Osteoblast (primary cell): Measurements from ENCODE around the gene RAD50. TPM values are rescaled to one million over a fixed set of nuclear protein-coding genes. Genes with fewer than 3 reads are reported as not detected.

Experiments used
- DNase-seq: peaks from one replicate; pipeline ENCODE4 v3.0.0; 2011; ENCODE audit warnings: low spot score, mixed read lengths; ENCODE audit not compliant: insufficient read length; ENCODE audit errors: missing footprints
- H2AFZ ChIP-seq: 2 replicates; pipeline ENCODE4 v1.6.0; 2011; ENCODE audit warnings: mild to moderate bottlenecking, low read length
- H3K27ac ChIP-seq: 2 replicates; pipeline ENCODE4 v1.5.1; 2011; ENCODE audit warnings: mild to moderate bottlenecking, low read depth, low read length, moderate library complexity
- H3K27me3 ChIP-seq: 2 replicates; pipeline ENCODE4 v1.6.0; 2012; ENCODE audit warnings: mild to moderate bottlenecking, control low read depth, inconsistent platforms, low read length, moderate library complexity; ENCODE audit not compliant: insufficient read depth
- H3K36me3 ChIP-seq: 2 replicates; pipeline ENCODE4 v1.5.1; 2011; ENCODE audit warnings: mild to moderate bottlenecking, low read length, control low read depth, moderate library complexity; ENCODE audit not compliant: insufficient read depth
- H3K4me1 ChIP-seq: 2 replicates; pipeline ENCODE4 v1.5.1; 2011; ENCODE audit warnings: mild to moderate bottlenecking, low read length, control low read depth, moderate library complexity; ENCODE audit not compliant: insufficient read depth
- H3K4me2 ChIP-seq: 2 replicates; pipeline ENCODE4 v1.6.0; 2011; ENCODE audit warnings: mild to moderate bottlenecking, low read length; ENCODE audit not compliant: insufficient read depth
- H3K4me3 ChIP-seq: fragments of 200-600 bp; sonication (generic); 3 replicates; pipeline ENCODE4 v1.5.1; 2012; ENCODE audit warnings: mild to moderate bottlenecking, low read length, inconsistent platforms; ENCODE audit not compliant: insufficient read depth
- H3K79me2 ChIP-seq: 2 replicates; pipeline ENCODE4 v1.6.0; 2012; ENCODE audit warnings: mild to moderate bottlenecking, low read length, control low read depth, inconsistent platforms; ENCODE audit not compliant: insufficient read depth
- H3K9me3 ChIP-seq: 2 replicates; pipeline ENCODE4 v1.5.1; 2011; ENCODE audit warnings: low read depth, low read length, control low read depth
- H4K20me1 ChIP-seq: 2 replicates; pipeline ENCODE4 v1.6.0; 2012; ENCODE audit warnings: mild to moderate bottlenecking, low read length, control low read depth; ENCODE audit not compliant: insufficient read depth
- CTCF ChIP-seq: IDR thresholded peaks from 2 replicates; pipeline ENCODE4 v1.5.1; 2011; ENCODE audit warnings: mild to moderate bottlenecking, low read depth, low read length, moderate library complexity; ENCODE audit errors: extremely low read depth
- total RNA-seq: library from RNA; depleted of rRNA; stranded (reverse); fragments of >200 nt; gene quantifications from 2 replicates; pipeline ENCODE4 v1.2.3, GENCODE V29; 2012

Gene RAD50
- total RNA-seq, 1 donor, result 39.4 TPM

GRCh38 chr5:132594170-132594569 lies 37.4 kb downstream of the RAD50 start:
- no peaks in the 10 kb centered on the region for H3K79me2 ChIP-seq
- peaks cover 3% of the 10 kb centered on the region for H4K20me1 ChIP-seq
- DNase-seq, result no peak
- H3K9me3 ChIP-seq, result no peaks in the 10 kb centered on the region
- TF ChIP-seq CTCF, result no peak
- no peak overlapping the region for H3K27ac ChIP-seq
- no peak overlapping the region for H3K4me2 ChIP-seq
- H3K4me1 ChIP-seq, result no peaks in the 10 kb centered on the region
- H3K4me3 ChIP-seq, result no peak overlapping the region
- H2AFZ ChIP-seq, result no peak overlapping the region
- H3K27me3 ChIP-seq, result no peaks in the 10 kb centered on the region
- peaks cover 50% of the 10 kb centered on the region for H3K36me3 ChIP-seq

GRCh38 chr5:132595624-132596023 lies 38.8 kb downstream of the RAD50 start:
- H3K4me3 ChIP-seq, result no peak overlapping the region
- H3K27me3 ChIP-seq, result no peaks in the 10 kb centered on the region
- no peak for TF ChIP-seq CTCF
- no peaks in the 10 kb centered on the region for H3K79me2 ChIP-seq
- peaks cover 3% of the 10 kb centered on the region for H4K20me1 ChIP-seq
- H3K27ac ChIP-seq, result no peak overlapping the region
- no peak overlapping the region for H2AFZ ChIP-seq
- no peak overlapping the region for H3K4me2 ChIP-seq
- peaks cover 44% of the 10 kb centered on the region for H3K36me3 ChIP-seq
- DNase-seq, result no peak
- H3K9me3 ChIP-seq, result no peaks in the 10 kb centered on the region
- H3K4me1 ChIP-seq, result no peaks in the 10 kb centered on the region

GRCh38 chr5:132601071-132601728 lies 44.4 kb downstream of the RAD50 start:
- no peak overlapping the region for H3K4me2 ChIP-seq

GRCh38 chr5:132607095-132607494 lies 50.3 kb downstream of the RAD50 start:
- no peak for TF ChIP-seq CTCF
- no peak overlapping the region for H2AFZ ChIP-seq
- no peaks in the 10 kb centered on the region for H3K79me2 ChIP-seq
- H3K4me1 ChIP-seq, result no peaks in the 10 kb centered on the region
- H3K27ac ChIP-seq, result no peak overlapping the region
- H4K20me1 ChIP-seq, result no peaks in the 10 kb centered on the region
- no peak overlapping the region for H3K4me2 ChIP-seq
- no peaks in the 10 kb centered on the region for H3K27me3 ChIP-seq
- peaks cover 38% of the 10 kb centered on the region for H3K36me3 ChIP-seq
- no peaks in the 10 kb centered on the region for H3K9me3 ChIP-seq
- DNase-seq, result no peak
- no peak overlapping the region for H3K4me3 ChIP-seq

More at GRCh38 chr5:132601071-132601728, 44.4 kb downstream of the RAD50 start:
- Histone ChIP-seq H3K4me1 (peaks cover 7% of the 10 kb centered on the region), H3K4me3 (no peak overlapping the region), H2AFZ (no peak overlapping the region), H3K27me3 (no peaks in the 10 kb centered on the region), H3K36me3 (peaks cover 40% of the 10 kb centered on the region), H3K9me3 (no peaks in the 10 kb centered on the region), H3K79me2 (no peaks in the 10 kb centered on the region), H3K27ac (peak overlapping the region; percentile 37), H4K20me1 (no peaks in the 10 kb centered on the region)
- no peak for TF ChIP-seq CTCF
- DNase-seq, result peak; percentile 14
